ENCODE data around the gene ATG10.

The ATG10 gene

DNA sequence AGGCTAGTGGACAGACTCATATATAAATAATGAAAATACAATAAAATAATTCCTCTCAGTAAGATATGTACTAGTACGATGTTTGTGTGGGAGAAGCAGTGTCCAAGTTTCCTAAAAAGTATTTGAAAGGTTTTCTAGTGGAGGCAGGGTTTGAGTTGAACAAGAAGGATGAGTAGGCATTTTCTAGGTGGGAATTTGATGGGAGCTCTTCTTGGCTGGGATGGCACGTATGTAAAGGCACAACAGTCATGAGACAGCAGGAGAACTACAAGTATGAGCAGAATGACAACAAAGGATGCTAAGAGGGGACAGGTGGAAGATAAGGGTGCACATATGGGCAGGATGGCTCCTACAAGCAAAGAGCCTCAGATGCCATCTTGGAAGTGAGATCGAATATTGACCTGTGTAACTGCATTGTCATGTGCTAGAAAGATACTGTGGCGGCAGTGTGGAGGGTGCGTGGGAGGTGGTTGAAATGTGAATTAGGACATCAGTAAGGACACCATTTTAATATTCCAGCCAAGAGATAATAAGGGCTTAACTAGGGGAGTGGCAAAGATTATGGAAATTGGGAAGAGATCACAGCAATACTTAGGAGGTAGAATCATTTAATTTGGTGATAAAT is 170.5 kb downstream of the ATG10 start:
- DNase-seq, result no peak

DNA sequence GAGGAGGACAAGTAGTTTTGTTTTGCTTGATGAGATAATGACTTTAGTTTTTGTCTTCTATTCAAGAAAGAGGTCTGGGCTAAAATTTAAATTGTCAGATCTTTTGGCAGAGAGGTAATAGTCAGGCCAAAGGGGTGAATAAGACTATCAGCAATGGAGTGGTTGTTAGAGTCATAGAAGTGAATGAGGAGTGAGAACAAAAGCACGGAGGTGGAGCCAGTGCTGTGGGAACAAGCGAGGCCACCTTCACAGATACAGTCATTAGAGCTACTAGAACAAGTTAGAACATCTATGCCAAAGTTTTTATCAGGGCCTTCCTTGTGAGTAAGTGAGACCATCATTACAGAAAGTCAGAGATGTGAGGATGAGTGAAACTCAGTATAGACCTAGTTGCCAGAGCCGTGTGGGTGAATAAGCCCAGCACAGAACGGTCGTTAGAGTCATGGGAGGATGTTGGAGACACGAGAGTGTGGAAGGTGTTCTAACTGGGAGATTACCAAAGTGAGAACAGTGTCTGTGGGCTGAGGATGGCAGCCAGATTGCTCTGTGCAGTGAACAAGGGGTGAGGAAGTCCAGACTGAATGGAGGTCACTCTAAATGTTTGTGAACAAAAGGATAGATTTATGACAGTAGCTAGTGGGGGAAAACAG is 171.2 kb downstream of the ATG10 start:
- DNase-seq, result no peak

DNA sequence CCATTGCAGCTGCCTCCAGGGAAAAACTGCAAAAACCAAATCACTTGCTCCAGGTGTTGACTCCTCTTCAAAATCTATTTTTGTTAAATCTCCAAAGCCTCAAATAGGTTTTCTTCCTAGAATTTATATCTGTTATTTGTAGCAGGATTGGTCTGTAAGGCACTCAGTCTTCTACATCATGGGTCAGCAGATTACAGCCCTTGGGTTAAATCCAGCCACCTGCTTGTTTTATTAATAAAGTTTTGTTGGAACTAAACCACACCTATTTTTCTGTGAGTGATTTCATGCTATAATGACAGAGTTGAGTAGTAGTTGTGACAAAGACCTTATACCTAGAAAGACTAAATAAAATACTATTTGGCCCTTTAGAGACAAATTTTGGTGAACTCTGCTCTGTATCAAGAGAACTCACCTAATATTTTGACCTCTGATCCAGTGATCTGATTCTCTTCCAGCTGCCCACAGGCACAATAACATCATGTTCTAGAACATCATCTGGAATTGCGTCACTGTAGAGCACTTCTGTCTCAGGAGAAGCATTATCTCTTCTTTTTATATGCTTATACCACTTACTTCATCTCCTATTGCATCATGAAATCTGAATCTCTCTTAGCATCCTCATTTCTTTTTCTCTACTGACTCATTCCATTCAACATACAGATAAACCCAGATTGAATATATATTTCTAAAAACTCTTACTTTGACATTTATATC is 176.2 kb downstream of the ATG10 start:
- DNase-seq, result no peak

DNA sequence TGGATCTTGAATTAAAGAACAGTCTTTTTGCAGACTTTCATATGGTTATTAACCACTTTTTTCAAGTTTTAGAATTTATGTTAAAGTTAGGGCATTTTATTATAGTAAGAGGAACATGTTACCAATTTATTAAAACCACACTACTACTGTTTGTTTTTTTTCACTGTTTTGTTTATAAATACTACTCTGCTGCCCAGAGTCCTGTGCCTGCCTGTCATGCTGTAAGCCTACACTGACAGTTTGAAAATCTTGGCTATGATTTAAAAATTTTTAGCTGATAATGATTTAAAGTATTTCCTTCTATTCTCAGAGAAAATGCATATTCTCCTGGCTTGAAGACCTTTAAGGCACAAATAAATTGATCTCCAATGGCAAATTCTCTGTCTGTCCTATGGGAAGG is 177.6 kb downstream of the ATG10 start:
- no peak for DNase-seq

DNA sequence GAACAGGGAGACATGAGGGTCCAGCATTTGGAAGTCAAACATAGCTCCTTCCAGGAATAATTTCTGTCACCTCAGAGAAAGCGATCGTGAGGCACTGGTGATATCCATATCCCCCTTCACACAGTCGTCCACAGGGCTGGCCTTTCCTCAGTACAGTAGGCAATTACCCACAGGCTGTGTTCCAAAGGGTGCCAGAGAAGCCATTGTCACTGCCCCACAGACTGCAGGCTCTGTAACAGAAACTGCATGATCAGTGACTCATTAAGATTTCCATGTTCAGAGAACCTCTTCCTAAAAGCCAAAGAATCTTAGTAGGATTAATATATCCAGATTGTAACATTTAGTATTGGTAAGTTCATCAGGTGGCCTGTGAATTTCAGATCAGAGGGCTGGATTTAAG is 178.7 kb downstream of the ATG10 start:
- DNase-seq, result no peak

DNA sequence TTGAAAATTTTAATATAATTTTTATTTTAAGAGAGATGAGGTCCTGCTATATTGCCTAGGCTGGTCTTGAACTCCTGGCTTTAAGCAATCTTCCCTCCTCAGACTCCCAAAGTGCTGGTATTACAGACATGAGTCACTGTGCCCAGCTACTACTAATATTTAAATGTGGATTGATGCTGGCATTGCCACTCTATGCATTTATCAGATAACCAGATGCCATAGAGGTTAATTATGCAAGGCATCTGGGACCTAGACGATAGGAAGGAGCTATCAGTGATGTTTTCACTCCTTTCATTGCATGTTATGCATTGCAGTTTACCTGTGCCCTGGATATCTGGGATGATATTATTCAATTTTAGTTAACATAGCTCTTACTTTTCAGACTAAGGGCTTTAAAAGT is 179.4 kb downstream of the ATG10 start:
- no peak for DNase-seq

DNA sequence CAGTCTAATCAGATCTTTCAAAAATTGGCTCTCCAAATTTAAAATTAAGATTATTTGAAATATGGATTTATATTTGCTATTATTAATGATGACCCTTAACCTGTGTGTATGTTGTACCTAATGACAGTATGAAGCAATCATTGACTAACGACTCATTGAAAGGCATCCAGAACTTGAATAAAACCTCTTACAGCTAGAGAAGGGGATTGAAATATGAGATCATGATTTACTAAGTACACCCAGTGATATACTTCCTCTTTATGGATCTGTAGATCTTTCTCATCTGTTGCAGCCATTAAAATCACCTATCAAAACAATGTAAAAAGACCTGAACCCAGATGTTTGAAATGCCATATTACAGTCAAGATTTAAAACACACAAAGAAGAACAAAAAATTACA is 179.8 kb downstream of the ATG10 start:
- no peak for DNase-seq

DNA sequence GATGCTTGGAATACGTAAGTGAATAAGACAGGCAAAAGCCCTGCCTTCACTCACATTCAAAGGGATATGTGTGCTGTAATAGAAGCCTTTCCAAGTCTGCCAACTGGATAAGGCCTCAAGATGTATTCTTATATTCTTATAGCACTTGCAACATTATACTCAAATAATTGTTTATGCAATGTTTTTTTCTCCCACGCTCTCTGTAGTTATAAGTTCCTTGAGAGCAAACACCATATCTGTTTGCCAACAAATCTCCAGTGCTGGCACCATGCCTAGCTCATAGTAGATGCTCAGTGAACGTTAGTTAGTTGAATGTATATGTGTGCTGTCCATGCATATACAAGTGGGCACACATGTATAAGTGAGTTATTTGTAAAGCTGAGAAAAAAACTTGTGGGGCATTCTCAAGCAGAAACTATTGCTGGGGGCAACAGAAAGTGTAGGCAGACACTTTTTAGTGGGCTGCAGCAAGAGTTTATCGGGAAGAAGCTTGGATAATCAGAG is 181.2 kb downstream of the ATG10 start:
- no peak for DNase-seq

DNA sequence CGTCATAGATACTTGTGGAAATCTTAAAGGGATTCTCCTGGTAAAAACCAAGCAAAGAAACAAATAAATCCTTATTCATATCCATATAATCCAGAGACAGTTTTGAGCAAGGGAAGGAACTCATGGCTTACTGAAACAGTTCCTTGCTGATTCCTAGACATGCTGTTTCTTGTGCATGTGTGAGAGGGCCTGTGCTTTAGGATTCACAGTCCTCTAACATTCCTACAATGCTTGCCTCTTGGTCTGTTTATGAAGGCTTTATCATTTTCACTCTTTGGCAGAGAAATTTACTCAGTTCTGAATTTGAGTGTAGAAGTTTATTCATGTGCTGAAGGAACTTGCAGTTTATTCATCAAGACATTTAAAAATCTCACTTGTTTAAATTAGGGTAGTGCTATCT is 183.0 kb downstream of the ATG10 start:
- no peak for DNase-seq

DNA sequence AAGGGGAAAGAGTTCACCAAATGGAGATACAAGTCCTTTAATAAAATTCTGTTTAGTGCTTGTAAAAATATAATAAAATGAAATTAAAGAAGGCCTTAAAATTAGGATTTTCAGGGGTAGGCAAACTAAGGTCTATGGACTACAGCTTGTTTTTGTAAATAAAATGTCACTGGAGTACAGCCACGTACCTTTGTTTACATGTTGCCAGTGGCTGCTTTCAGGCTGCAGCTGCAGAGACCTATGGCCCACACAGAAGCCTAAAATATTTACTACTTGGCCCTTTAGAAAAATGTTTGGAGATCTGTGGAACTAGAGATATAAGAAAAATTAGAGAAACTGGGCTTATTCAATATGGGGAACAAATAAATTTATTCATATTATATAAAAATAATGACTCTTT is 183.5 kb downstream of the ATG10 start:
- DNase-seq, result no peak

DNA sequence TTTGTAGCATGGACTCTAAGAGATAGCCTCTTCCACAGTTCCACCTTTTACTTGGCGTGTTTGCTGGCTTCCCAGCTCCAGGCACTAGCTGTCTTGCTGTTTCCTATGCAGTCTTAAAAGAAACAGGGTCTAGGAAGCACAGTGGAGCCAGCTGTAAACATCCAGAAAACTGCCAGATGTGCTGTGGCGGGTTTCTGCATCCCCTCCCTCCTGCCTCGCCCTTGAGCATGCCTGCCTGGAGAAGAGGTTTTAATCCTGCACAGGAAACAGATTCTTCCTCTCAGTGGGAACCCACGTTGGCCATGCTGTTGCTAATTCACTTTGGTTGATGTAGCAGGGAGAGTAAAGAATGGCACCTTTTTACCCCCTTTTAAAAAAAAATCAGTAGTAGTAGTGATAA is 185.1 kb downstream of the ATG10 start:
- no peak for DNase-seq

DNA sequence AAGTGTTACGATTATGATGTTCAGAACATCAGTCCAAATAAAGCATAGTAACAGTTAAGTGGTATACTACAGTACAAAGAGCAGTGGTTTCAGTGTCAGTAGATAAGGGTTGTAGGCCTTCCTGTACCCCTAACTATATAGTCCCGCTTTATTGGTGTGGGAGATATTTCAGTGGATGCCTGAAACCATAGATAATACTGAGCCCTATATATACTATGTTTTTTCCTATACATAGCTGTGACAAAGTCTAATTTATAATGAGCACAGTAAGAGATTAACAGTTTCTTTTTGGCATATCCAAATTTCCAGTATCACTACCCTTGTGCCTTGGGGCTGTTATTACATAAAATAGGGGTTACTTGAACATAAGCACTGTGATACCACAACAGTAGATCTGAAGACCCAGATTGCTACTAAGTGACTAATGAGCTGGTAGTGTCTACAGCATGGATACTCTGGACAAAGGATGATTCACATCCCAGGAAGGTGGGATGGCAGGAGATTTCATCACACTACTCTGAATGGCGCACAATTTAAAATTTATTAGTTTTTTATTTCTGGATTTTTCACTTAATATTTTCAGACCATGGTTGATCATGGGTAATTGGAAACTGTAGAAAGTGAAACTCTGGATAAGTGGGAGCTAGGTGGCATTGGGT is 187.1 kb downstream of the ATG10 start:
- DNase-seq, result no peak

DNA sequence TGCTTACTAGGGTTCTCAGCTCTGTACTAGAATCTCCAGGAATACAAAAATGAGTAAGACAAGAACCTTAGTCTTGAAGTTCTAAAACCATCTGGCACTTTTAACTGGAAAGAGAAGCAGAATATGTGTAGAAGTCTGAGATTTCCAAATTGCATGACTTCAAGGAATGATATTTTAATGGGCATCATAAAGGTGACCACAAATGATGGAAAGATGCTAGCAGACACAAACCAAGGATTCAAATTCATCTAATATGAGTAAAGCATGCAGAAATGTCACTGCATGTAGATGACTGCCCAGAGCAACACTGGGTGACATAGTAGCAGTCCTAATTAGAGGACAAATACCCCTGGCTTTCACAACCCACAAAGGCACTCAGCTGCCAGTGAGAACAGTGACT is 189.1 kb downstream of the ATG10 start:
- no peak for DNase-seq

DNA sequence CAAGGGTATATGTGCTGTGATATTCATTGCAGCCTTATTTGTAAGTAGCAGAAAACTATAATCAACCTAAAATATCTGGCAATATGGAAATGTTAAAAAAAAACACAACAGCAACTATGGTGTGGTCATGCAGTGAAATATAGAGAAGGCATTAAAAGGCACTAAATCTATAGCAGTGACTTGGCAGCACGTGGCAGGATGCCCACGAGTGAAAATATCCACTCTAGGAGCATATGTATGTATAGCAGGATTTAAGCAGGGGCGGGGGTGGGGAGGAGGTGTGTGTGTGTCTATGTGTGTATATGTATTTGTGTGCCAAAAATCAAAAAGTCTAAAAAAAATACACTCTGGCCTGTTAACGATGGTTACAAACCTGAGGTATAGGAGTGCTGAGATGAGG is 190.8 kb downstream of the ATG10 start:
- no peak for DNase-seq

DNA sequence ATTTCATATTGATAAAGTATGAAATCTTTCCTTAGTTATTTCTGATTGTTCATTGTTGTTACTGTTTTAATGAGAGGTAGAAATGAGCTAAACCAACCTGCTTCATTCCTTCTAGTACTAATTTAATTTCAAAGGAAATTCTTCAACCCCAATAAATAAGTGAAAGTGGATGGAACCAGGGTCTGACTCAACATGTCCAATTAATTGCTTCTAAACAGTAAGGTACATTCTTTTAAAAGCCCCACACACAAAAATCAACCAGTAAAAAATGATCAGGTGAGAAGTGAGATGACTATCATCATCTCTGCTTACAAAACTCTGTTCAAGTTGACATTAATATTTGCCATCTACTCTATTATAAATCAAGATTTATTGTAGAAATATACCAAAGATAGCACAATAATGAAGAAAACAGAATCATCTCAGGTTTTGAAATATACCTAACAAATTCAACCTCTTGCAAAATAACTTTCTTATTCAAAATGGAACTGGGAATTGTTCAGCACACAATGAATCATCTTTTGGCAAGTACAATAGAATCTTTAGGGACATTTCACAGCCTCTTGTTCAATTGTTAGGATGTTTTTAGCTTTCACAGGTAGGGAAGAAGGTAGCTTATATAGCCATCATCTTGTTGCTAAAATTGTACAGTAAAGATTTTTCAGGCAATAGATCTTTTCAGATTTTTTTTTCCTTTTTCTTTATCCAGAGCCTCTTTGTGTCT is 191.8 kb downstream of the ATG10 start:
- DNase-seq, result no peak

DNA sequence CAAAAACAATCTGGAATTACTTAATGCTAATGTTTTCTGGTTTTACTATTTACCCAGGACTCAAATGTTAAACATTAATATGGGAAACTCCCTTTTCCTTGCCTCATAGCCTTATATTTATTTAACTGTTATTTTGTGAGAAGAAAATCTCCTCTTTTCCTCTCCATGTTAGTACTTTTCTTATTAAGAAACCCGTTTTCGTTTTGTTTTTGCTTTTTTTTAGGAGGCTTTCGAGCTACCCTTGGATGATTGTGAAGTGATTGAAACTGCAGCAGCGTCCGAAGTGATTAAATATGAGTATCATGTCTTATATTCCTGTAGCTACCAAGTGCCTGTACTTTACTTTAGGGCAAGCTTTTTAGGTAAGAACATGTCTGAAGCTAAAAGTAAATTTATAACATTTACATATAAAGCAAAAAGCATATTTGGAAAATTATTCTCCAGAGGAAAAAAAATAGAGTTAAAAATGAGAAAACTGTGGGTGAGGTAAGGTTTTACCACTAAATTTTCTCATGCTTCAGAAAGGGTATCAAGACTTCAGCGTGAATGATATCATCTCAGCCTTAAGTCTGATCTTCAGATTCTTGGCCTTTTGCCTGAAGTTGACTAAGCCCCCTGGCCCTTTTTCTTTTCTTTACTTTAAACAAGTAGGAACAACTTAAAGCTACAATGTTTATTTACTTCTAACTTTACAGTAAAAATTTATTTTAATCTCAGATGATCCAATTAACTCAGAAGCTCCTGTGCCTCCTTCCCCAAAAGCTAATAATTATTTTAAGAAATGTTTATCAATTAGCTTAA is 192.6 kb downstream of the ATG10 start:
- DNase-seq, result no peak

DNA sequence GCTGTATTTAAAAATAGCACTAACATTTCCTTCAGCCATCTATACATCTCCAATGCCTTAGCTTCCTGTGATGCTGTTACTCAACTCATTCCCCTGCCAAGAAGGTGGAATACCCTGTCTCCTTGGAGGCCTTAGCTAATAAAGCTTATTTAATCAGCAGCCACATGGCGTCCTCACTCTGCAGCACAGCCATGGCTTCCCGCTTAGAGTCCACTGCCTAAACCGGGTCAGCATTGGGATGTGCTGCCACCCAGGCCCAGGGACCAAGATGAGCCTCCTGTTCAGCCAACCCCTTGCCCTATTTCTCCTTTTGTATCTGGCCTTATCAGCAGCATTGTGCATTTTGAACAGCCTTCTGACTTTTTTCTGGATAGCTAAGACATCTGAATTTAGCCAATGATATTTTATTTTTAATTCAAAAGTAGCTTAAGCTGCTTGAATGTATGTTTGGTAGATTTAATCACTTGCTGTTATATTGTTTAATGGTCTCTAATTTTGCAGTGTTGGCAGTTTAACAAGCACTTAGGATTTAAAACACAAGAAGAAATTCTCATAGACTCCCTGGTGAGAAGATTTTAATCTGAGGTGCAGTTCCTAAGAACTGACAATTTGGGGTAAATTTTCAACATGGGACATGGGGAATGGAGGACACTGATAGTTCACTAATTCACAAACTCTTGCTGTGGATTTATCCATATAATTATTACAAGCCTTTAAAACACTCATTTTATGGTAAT is 193.3 kb downstream of the ATG10 start:
- DNase-seq, result no peak

DNA sequence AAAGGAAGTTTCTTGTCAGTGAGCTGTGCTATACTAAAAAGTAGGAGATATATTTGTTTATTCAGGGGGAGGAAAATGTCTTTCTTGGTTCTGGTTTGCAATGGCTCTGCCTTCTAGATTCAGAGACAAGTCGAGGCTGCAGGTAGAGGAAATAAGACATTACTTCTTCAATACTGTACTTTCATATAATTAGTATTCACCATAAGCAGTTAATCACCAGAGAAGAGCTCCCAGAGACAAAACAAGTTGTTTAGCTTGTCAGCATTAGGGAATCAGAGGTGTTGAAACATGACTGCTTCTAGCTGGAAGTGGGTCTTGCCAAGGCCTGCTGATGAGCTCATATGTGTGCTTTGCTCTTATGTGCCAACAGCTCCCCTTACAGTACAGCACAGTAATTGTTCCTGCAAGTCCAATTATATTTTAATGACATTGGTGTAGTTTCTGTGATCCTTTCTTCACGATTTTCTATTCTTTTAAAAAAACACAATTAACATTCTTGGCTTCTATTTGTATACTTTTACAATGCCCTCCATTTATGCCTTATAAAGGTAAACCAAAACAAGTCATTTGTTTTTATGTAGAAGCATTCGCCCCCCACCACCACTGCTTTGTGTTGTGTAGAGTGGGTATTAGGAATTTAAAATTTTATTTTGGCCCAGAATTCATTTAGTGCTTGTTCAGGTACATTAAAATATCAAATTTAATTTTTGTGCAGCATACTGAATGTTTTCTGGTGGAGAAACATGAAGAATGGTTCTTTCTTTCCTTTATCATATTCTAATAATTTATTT is 194.1 kb downstream of the ATG10 start:
- DNase-seq, result peak; percentile 16

DNA sequence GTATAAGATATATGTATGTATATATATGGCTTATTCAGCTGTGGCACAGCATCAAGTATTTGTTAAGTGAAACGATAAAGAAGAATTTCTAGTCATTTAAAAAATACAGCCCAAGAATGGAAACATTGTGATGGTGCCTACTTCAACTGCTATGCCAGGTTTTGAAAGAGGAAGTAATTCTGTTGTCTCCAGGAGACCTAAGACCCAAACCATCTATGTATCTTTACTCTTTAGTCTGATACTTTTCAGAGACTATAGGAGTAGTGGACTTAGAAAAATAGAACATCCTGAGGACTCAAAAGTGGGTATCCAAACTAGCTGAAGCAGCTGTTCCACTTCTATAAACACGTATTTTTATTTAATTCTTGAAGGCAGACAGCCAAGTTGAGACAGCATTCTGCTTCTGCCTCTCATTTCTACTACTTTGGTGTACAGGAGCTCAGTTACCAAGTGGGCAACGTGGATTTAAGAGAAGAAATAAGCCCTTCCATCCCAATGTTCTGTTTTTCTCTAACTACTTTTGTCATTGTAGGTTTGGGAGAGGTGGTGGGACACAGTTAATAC is 195.6 kb downstream of the ATG10 start:
- no peak for DNase-seq

DNA sequence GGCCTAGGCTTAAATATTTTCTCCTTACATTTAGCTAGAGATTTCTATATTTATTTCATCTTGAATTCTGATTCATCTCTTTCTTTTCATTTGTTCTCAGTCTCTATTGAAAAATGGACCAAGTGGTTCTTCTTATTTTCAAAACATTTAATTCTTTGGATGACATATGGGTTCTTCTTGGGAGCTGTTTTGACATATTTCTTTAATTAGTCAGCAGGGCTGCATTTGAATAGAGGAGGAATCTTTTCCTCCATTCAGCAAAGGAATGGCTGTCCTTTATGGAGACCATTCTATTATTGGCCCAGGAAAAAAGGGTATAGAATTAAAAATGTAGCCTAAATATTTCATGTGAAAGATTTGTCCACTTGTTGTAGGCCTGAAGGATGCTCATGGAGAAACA is 196.5 kb downstream of the ATG10 start:
- no peak for DNase-seq
